ENCODE measurements around the gene TTC39C.
"Not testable (repeated sequence)": the region's sequence is repeated elsewhere in the genome, so short reads cannot be mapped to it uniquely, and the experiment has no call there.

Gene TTC39C

GRCh38 chr18:24018299-24018886 is 3.8 kb downstream of the TTC39C start:
- no peak for DNase-seq (ENCODE audit: low read depth)

GRCh38 chr18:24019641-24020331 is 5.2 kb downstream of the TTC39C start:
- peak; percentile 49 for DNase-seq (ENCODE audit: low read depth)

GRCh38 chr18:24021505-24021904 is 7.0 kb downstream of the TTC39C start:
- DNase-seq (ENCODE audit: low read depth) = no peak

DNA sequence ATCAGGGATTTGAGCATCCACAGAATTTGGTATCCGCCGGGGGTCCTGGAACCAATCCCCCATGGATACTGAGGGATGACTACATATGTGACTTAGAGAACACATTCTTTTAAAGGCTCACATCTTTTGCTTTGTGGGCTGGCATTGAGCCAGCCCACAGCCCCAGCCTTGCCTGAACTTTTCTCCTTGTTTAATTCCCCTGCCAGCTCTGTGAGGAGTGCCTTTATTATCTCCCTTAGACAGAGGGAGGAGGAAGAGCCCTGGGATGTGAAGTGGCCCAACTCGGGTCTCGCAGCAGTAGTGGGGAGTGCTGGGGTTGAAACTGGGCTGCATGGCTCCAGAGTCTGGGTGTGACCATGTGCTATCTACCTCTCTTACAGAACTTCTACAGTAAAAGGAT is 7.6 kb downstream of the TTC39C start:
- DNase-seq (ENCODE audit: low read depth) = peak; percentile 78

DNA sequence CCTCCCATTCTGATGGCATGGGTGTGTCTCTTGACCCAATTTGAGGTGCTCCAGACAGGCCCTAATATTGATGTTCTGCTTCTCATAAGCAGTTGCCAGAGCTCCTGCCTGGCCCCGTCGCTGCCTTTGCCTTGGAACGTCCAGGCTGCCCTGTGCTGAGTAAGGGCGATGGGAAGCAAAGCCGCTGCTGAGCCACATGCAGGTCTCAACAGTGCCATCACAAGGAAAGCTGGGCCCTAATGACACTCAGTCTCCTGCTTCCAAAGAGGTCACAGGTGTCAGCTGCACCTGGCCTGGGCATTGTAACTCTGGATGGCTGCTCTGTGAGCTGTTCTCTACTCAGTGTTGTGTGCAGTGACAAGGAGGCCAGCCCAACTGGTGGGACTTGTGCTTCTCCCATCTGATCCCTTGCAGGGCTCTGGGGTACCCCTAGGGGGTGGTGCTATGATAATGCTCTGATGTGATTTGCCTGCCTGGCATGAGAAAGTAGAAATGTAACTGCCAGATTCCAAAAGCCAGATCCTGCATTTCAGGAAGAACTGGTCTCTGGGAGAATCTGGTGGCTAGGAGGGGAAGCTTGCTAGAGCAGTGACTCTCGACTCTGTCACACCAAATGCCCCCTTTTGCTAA is 8.7 kb downstream of the TTC39C start:
- DNase-seq (ENCODE audit: low read depth) = no peak

DNA sequence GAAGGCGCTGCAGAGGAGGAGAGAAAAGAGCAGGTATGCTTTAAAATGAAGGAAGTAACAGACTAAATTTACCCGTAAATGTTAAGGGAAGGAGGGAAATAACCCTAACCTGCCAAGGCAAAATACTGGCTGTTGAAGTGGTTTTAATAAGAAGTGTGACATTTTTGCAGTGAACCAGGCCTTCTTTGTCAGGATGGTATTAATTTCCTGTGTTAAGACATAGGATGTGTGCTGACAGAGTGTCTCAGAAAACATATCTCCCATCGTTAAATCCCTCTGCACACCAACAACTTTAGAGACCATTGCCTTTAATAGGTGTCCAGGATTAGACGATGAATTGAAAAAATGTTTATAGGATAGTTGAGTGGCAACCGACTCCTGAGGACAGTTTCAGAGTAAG is 9.9 kb downstream of the TTC39C start:
- no peak for DNase-seq (ENCODE audit: low read depth)

DNA sequence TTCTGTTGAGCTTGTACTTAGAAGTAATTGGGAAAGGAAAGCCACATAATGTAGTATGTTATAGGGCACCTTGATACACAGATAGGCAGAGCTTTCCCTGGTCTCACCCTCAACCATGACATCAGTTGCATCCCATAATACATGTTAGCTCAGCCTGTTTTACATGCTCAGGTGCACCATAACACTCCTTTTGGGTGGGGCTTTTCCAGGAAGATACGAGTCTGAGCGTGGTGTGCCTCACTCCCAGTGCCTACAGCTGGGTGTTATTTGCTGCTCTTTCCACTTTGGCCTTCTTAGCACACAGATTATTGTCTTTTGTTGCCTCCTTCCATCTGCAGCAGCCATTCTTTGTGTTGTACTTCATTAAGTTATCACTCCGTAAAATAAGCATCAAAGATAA is 11.9 kb downstream of the TTC39C start:
- no peak for DNase-seq (ENCODE audit: low read depth)

- DNase-seq (ENCODE audit: low read depth) = peak; percentile 90
Measured at GRCh38 chr18:24027156-24027827, 12.7 kb downstream of the TTC39C start.

DNA sequence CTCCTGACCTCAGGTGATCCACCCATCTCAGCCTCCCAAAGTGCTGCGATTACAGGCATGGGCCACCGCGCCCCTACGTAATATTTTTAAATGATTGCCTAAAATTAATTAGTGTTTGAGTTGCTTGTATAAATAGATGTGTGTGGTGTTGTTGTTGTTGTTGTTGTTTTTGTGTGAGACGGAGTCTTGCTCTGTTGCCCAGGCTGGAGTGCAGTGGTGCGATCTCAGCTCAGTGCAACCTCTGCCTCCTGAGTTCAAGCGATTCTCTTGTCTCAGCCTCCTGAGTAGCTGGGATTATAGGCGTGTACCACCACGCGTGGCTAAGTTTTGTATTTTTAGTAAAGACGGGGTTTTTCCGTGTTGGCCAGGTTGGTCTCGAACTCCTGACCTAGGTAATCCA is 14.4 kb downstream of the TTC39C start:
- DNase-seq (ENCODE audit: low read depth) = not testable (repeated sequence)

GRCh38 chr18:24031318-24031717 is 16.8 kb downstream of the TTC39C start:
- DNase-seq (ENCODE audit: low read depth) = no peak

DNA sequence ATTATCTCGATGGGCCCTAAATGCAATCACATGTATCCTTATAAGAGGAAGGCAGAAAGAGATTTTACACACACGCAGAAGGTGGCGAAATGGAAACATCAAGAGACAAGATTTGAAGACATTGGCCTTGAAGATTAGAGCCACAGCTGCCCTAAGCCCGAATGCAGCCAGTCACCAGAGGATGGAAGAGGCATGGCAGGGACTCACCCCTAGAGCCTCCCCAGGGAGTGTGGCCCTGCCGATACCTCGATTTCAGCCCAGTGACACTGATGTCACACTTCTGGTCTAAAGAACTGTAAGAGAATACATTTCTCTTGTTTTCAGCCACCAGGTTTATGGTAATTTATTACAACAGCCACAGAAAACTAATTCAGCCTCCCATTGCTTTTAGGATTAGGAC is 17.4 kb downstream of the TTC39C start:
- DNase-seq (ENCODE audit: low read depth) = no peak

DNA sequence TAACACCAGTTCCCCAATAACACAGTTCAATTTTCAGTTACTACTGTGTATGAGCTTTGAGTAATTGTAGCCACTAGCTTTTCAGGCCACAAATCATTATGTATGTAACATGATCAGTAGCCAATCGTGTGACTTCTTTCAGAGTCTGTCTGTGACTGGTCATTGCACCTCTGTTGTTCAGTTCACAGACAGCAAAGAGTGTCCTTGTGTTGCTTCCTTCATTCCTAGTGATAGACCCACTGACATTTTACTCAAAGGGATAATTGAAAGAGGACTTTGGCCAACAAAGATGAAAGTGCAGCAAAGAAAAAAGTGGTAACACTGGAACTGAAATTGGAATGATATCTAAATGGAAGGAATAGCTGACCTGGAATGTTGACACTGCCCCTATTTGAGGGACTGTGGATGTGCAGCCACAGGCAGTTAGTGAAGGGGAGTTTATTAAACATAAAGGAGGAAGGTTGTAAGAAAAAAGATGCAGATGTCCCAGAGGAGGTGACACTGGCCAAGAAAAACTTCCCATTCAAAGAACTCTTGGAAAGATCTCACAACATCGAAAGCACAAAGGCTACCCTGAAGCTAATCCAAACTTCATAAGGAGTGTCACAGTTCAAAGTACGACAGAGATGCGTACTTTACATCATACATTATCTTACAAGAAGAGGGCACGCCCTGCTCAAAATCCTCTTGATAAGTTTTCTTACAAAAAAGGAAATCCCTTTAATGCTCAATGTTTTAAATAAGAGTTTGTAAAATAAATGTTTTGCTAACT is 19.3 kb downstream of the TTC39C start:
- DNase-seq (ENCODE audit: low read depth) = no peak

DNA sequence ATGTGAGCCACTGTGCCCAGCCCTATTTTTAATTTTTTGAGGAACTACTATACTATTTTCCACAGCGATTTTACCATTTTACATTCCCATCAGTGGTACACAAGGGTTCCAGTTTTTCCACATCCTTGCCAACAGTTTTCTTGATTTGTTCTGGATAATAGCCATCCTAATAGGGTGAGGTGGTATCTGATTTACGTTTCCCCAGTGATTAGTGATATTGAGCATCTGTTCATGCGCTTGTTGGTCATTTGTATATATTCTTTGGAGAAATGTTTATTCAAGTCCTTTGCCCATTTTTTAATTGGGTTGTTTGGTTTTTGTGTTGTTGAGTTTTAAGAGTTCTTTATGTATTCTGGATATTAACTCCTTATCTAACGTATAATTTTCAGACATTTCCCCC is 20.8 kb downstream of the TTC39C start:
- no peak for DNase-seq (ENCODE audit: low read depth)

DNA sequence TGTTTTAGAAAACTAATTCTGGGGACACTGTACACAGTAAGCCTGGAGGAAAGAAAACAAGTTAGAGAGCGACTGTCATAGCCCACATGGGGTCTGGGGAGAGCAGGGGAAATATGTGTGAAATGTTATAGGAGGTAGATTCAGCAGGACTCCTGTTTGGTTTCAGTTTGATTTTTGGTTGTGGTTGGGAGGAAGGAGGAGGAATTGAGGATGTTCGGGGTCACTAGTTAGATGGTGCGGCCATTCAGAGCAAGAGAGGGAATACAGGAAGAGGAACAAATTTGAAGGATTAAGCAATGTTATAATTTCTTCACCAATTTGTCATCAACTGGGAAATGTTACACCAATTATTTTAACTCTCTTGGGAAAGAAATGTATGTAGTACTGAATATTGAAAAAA is 25.1 kb downstream of the TTC39C start:
- no peak for DNase-seq (ENCODE audit: low read depth)

DNA sequence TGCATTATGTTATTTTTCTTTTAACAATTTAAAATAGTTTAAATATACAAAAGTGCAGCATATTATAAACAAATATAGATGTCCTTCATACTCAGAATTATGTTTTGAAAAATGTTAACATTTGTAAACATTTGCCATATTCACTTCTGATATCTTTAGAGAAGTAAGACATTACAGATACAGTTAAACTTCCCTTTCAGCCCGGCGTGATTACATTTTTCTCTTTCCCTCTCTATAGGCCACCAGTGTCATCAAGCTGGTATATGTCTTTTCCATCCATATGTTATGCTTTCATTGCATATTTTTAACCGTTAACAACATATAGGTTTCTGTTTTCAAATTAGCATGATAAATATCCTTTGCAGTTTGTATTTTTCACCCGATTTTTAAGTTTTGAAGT is 27.1 kb downstream of the TTC39C start:
- no peak for DNase-seq (ENCODE audit: low read depth)

GRCh38 chr18:24043403-24043802 is 28.8 kb downstream of the TTC39C start:
- DNase-seq (ENCODE audit: low read depth) = no peak

- DNase-seq (ENCODE audit: low read depth) = no peak
Measured at GRCh38 chr18:24048261-24048660, 33.7 kb downstream of the TTC39C start.

DNA sequence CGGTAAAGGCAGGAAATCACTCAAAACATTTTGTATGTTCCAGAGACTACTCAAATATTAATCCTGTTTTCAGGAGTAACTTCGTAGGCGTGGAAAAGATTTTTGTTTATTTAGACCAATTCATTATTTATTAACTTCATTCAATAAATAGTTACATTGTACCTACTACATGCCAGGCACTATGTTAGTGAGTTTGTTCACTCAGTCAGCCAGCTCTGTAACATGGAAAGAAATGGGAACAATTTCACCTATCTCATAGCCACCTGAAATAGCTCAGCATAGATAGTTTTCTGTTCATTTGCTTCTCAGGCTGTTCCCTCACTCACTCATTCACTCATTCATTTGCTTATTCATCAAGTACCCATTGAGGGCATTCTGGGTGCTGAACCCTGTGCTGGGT is 34.6 kb downstream of the TTC39C start:
- DNase-seq (ENCODE audit: low read depth) = no peak

DNA sequence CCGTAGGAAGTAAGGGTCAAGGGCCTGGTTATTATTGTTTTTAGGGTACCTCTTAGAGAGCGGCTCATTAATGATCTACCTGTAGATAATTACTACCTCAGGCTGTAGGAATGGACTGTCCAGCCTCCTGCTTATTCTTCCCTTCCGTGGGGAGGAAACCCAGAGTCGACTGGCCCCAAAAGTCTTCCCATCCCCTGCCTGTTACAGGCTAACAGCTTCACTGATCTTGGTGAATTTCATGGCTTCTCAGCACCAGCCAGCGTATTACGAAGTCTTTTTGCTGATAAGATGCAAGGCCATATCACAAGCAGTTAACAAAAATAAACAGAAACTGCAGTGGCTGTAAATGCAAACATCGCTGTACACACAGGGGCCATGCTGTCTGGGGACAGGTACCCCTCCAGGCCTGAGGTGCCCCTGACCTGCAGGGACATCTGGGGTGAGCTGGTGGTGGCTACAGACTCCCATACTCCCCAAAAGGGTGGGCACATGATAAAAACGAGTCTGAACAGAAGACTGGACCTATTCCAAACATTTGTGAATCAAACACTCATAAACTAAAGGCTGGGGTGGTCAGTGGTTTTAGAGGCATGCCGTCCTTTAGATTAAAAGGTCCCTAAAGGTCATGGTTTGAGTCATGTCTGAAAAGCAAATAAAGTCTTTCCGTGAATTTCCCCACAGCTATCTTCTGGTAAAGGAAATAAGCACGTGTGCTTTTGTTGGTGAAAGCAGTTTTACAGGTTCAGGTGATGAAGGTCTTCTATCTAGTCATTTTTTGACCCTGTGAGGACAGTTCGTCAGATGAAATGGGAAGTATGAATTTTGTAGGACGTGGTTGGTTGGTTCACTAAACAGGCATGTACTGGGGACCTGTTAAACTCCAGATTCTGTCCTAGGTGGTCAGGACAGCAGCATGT is 36.7 kb downstream of the TTC39C start:
- peak; percentile 70 for DNase-seq (ENCODE audit: low read depth)

GRCh38 chr18:24052053-24052452 is 37.5 kb downstream of the TTC39C start:
- DNase-seq (ENCODE audit: low read depth) = no peak

GRCh38 chr18:24053211-24053610 is 38.7 kb downstream of the TTC39C start:
- no peak for DNase-seq (ENCODE audit: low read depth)

Data from EH (cell line).